NCI-H1048 (cell line): Measurements from ENCODE around the gene CENATAC.
"Not testable (repeated sequence)": the region's sequence is repeated elsewhere in the genome, so short reads cannot be mapped to it uniquely, and the experiment has no call there.

Experiments
- DNase-seq: peaks from one replicate; lab custom pipeline; 2025; lab: John Stamatoyannopoulos, UW

The CENATAC gene

GRCh38 chr11:119055901-119056300, 58.0 kb downstream of the CENATAC start:
- DNase-seq = no peak

GRCh38 chr11:119056421-119056999, 58.6 kb downstream of the CENATAC start:
- DNase-seq = no peak

- peak; percentile 97 for DNase-seq
These were observed 59.2 kb downstream of the CENATAC start, which contains the start of gene HYOU1 for GRCh38 chr11:119057000-119057769. TSS of gene HYOU1 (minus strand) at chr11:119057205. CDS start at chr11:119056160, 1,045 bp downstream.

GRCh38 chr11:119059128-119059527, 61.2 kb downstream of the CENATAC start:
- DNase-seq = not testable (repeated sequence)

- DNase-seq = no peak
These were observed 63.3 kb downstream of the CENATAC start for GRCh38 chr11:119061256-119061655.

GRCh38 chr11:119062779-119063178, 64.8 kb downstream of the CENATAC start:
- DNase-seq = no peak

- DNase-seq = no peak
These were observed 67.4 kb downstream of the CENATAC start for GRCh38 chr11:119065369-119065768.
